GM18858 (cell line): ENCODE results near the gene RBMS3.
"Not testable (repeated sequence)": the region's sequence is repeated elsewhere in the genome, so short reads cannot be mapped to it uniquely, and the experiment has no call there.

Source experiments
- ATAC-seq: cut with Tn5 transposase; IDR thresholded peaks from one replicate; pipeline ENCODE4 v1.9.1; 2021; ENCODE audit not compliant: unreplicated experiment

RBMS3 gene

DNA sequence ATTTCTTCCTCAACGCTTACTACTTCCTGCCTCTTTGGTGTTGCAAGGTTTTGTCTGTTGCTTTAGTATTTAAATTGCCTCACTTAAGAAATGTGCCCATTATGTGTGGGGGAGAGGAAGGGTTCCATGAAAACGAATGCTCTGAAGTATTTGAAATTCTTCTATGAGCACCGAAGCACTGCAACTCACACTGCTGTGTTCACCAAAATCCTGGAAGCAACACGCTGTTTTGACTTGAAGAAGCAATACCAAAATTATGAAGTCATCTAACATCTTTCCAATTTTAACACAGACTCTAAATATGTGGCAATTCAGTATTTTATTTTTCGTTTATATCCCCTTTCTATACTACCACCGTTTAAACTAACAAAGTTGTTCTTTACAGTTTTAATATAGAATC lies 101.5 kb downstream of the RBMS3 start:
- ATAC-seq = no peak

DNA sequence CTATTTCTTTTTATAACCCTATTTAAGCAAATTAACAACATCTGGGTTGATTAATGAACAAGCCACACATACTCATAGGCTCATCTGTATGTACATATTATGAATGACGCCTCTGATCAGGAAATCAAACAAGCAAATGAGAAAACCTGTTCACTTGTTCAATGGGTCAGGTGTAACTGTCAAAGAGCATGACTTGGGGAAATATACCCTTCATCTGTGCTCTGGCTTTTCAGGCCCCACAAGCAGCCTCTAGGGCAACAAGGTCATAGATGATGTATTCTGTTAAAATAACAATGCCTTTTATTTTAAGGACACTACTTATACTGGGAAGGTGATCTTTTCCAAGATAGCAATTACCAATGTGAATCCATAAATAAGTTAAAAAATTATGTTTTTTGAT lies 102.0 kb downstream of the RBMS3 start:
- no peak for ATAC-seq

DNA sequence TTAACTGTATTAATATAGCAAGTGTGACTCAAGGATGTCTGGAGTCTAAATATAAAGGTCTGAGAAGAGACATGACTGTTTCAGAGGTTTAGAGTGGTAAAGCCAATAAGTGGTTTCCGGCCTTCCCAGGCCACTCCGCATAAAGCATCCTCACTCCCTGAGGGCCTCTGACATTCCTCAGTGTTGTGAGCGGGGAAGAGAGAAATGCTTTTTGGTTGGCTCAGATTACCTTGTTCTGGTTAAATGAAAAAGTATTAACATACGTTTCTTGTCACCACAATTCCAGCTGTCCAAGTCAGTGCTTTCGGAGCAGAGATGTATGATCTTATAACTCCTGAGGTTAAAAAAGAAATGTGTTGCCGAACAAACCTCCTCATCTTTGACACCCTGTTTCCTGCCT lies 103.8 kb downstream of the RBMS3 start:
- no peak for ATAC-seq

GRCh38 chr3:29385046-29385830 lies 104.4 kb downstream of the RBMS3 start:
- no peak for ATAC-seq

- no peak for ATAC-seq
These were observed 108.5 kb downstream of the RBMS3 start for GRCh38 chr3:29389362-29389761.

- ATAC-seq = no peak
These were observed 111.9 kb downstream of the RBMS3 start for GRCh38 chr3:29392625-29393388.

DNA sequence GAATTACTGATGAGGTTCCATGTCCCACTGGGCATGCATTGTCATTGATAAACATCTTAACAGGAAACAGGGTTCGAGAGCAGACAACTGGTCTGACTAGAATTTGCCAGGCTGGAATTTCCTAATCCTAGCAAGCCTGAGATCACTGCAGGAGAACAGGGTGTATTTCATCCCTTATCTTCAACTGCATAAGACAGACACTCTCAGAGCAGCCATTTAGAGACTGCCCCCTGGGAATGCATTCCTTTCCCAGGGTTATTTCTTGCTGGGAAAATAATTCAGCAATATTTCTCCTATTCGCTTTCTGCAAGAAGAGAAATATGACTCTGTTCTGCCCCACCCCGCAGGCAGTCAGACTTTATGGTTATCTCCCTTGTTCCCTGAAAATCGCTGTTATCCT lies 113.1 kb downstream of the RBMS3 start:
- not testable (repeated sequence) for ATAC-seq

DNA sequence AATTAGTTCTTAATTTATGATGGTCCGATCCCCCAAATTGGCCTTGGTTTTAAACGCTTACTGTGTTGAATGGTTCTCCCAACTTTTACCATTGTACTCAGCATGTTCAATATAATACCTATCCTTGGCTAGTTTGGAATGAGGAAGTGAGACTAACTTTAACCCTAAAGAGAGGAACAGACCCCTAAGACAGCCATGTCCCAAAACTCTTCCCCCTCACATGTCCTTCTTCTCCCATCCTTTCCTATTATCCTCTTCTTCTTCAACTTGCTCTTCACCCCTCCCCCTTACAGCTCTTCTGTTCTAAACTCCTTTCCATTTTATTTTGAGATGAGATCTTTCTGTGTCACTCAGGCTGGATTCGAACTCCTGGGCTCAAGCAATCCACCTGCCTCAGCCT lies 116.5 kb downstream of the RBMS3 start:
- no peak for ATAC-seq

DNA sequence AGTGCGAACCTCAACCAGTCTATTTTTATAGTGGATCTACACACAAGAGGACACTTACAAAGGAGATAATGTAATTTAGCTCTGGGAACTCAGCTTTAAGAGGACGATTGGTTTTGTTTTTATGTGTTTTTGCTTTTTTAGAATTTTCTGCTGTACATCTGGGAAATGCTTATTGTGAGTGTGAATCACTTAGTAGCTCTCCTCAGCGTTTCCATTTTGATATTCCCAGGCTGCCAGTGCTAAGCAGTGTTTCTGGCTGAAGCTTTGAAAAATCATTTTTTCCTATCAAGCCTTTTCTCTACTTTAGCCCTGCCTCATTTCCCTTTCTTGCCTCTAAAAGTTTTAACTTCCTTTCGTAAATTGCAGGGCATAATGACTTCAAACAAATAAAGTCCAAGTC lies 117.9 kb downstream of the RBMS3 start:
- ATAC-seq = no peak

DNA sequence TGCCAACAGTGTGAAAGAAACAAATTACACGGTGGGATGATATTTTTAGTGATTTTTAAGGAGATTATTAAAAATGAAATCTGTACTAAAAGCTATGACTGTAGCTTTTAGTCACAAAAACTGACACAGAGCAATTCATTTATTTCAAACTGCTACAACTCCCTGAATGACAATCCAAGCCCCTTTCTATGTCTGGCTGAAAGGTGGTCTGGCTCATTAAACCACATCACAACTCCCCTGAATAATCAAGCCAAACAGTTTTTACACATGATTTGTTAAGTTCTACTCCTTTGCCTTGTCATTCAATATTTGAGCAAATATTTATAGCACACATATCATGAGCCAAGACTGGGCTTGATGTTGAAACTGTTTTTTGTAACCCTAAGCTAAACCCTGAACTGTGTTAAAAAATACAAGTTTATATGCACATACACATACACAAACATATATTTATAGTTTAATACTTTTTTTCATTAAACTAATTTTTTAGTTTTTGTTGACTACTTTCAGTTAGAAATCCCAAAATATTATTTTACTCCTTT lies 125.5 kb downstream of the RBMS3 start:
- ATAC-seq = no peak

GRCh38 chr3:29408676-29409075 lies 127.8 kb downstream of the RBMS3 start:
- ATAC-seq = no peak

- no peak for ATAC-seq
These were observed 128.5 kb downstream of the RBMS3 start for GRCh38 chr3:29409409-29409808.

GRCh38 chr3:29410220-29410619 lies 129.3 kb downstream of the RBMS3 start:
- no peak for ATAC-seq

DNA sequence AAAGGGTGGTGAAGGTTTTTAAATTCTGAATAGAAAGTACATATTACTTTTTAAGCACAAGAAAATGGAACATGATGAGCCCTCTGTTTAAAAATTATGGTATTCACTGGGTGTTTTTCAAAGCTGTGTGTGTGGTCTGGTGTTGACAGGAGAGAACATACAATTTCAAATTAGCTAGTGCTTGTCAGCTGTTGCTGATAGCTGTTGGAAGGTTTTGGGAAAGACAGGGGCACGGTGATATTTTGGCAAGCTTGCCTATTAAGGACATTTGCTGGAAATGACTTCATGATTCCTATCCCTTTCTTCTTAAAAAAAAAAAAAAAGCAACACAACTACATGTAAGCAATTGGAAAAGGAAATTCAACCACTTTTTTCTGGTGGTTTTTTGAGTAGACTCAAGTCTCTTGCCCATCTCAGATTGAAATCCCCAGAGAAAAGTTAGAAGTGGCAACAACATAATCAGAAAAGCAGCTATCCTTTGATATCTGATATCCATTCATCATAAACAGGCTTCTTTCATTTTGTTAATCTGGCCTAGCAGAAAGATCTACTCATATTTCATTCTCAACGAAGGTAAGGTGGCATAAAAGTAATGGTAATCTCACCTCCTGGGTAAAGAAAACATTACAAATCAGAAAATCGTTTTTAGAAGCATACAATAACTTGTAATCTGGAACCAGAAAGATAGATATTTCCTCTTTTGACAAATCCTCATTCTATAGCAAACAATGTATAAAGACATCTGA lies 130.0 kb downstream of the RBMS3 start:
- no peak for ATAC-seq

GRCh38 chr3:29412110-29412509 lies 131.2 kb downstream of the RBMS3 start:
- ATAC-seq = peak; percentile 85

DNA sequence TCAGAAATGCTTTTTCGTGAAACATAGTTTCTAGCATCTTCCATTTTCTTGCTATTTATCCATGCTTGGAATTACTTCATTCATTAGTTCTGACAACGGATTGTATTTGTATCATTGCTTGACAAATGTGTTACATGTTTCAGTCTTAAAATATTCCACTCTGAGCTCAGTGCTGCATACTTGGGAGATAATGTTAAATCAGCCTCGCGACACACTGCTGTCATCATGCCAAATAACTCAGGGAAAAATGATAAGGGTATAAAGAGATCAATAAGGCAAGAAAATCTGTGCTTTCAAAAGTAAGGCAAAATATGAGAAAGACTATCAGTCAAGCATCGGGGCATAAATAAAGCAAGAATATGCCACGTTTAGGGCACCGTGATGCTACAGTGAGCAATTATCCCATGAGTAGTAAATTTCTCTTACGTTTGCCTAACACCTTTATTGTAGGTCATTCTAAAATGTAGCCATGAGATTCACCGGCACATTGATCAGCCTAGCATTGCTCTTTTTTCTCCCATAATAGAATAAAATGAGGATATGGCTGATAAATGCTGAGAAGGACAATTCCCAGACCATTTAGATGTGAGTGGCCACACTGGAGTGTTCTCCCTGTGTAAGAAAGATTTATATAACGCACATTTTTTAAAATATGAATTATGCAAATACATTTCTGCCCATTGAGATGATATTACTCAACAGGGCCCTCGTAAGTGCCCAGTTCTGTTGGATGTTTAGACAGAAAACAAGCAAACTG lies 133.8 kb downstream of the RBMS3 start:
- no peak for ATAC-seq

GRCh38 chr3:29415482-29416223 lies 134.8 kb downstream of the RBMS3 start:
- ATAC-seq = no peak

DNA sequence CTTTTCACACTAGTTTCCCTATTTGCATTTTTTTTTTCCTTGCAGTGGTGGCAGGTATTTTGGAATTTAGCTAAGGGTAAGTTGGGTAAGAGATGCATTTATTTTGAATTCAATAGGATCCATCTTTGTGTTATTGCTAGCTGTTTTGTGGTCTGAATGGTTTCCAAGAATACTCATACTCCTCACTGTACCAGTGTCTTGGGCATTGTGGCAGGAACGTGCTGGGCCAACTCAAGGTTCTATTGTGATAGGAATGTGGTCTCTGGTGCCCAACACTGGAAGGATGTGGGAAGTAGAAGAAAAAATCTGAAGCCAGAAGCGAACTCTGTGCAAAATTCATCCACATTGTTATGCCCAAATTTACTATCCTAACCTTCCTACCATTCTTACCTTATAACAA lies 135.6 kb downstream of the RBMS3 start:
- no peak for ATAC-seq

DNA sequence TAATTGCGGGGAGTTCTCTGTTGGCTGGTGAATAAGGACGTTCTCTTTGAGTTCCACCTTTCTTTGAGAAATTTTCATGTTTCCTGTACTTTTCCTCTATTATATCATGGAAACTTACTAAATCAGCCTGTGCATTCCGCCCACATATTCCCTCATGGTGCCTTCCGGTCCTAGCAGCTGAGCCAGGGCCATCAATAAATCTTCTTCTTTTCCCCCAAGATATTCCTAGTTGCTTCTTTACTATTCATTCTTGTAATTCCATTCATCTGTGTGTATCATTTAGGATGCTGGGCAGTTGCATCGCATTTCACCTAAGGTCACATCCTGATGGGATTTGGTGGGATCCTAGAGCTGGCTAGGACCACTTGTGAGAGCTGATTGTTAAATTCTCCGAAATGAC lies 139.2 kb downstream of the RBMS3 start:
- no peak for ATAC-seq
